Nephron (organoid): Measurements from ENCODE around the gene PNLDC1.
A peak's percentile ranks its signal among the peaks of the same experiment; 100 is the strongest.

ENCODE experiments used
- H3K27ac Mint-ChIP-seq, 3 experiments: 2 replicates each; pipeline ENCODE4 v1.8.0; 2020; ENCODE audit warnings: mixed read lengths in 3 of 3, mild to moderate bottlenecking in 2 of 3, moderate library complexity in 1 of 3
- H3K27me3 Mint-ChIP-seq: 2 replicates; pipeline ENCODE4 v1.8.0; 2021; ENCODE audit warnings: low read depth, mild to moderate bottlenecking, moderate library complexity, mixed read lengths
- H3K36me3 Mint-ChIP-seq: 2 replicates; pipeline ENCODE4 v1.8.0; 2020; ENCODE audit warnings: low read depth, mixed read lengths
- H3K4me1 Mint-ChIP-seq: 2 replicates; pipeline ENCODE4 v1.8.0; 2020; ENCODE audit warnings: mixed read lengths
- H3K4me3 Mint-ChIP-seq, 3 experiments: 2 replicates each; pipeline ENCODE4 v1.8.0; 2020; ENCODE audit warnings: mild to moderate bottlenecking in 3 of 3, mixed read lengths in 3 of 3, moderate library complexity in 2 of 3
- H3K9me3 Mint-ChIP-seq: 2 replicates; pipeline ENCODE4 v1.8.0; 2020; ENCODE audit warnings: mixed read lengths
- CTCF ChIP-seq, 3 experiments: fragments of 200-600 bp; sonication (generic); IDR thresholded peaks; one replicate each; pipeline ENCODE4 v1.5.0; 2021; ENCODE audit warnings: antibody characterized with exemption in 3 of 3; ENCODE audit not compliant: unreplicated experiment in 3 of 3

Gene PNLDC1

DNA sequence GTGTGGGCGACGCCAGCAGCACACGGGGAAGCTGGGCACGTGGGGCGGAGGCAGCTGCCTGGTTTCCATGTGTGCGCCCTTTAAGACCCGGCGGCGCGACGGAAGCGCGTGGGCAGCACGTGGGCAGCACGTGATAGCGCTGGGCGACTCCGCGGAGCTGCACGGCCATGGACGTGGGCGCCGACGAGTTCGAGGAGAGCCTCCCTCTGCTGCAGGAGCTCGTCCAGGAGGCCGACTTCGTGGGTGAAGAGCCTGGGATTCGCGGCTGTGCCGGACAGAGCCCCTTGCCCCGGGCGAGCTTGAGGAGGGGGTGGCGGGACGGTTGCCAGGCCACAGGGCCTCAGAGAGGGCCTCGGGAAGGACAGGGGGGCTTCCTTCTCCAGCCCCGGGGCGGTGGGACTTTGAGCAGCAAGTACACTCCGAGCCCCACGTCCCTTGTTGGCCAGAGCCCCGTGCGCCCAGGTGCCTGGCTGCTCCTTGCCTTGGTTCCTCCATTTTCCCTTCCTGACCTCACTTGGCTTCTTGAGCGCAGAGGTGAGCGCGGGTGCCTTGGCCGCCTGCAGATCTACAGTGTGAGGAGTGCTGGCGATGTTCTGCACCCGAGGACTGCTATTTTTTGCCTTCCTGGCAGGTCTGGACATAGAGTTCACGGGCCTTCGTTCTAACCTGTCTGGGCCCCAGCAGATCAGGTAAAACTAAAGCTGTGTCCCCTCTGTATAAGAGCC is at the start of gene PNLDC1:
PNLDC1 (plus strand) TSS at position 136 of the 725 bp plus-strand sequence; CDS start at position 168, 32 bp downstream.
- Mint-ChIP-seq H3K36me3 (peaks cover 25% of the 10 kb centered on the region), H3K27me3 (peaks cover 5% of the 10 kb centered on the region), H3K4me1 (no peaks in the 10 kb centered on the region), H3K27ac (no peak within 1 kb of the TSS), H3K4me3 (no peak within 1 kb of the TSS), H3K9me3 (no peaks in the 10 kb centered on the region)
- TF ChIP-seq CTCF (IDR thresholded peaks at IDR 0.05; ENCODE audit: unreplicated experiment in 3 of 3), result no peak

GRCh38 chr6:159751448-159751847 is 48.6 kb upstream of the PNLDC1 start:
- no peak for TF ChIP-seq CTCF (IDR thresholded peaks at IDR 0.05; ENCODE audit: unreplicated experiment in 3 of 3)
- H3K27ac Mint-ChIP-seq, result no peak overlapping the region
- H3K9me3 Mint-ChIP-seq, result no peaks in the 10 kb centered on the region

GRCh38 chr6:159753081-159753872 is 46.8 kb upstream of the PNLDC1 start:
- H3K9me3 Mint-ChIP-seq, result no peaks in the 10 kb centered on the region
- H3K4me1 Mint-ChIP-seq, result no peaks in the 10 kb centered on the region
- no peak overlapping the region for H3K4me3 Mint-ChIP-seq
- H3K27me3 Mint-ChIP-seq, result no peaks in the 10 kb centered on the region
- H3K36me3 Mint-ChIP-seq, result peaks cover 79% of the 10 kb centered on the region
- no peak overlapping the region for H3K27ac Mint-ChIP-seq
- no peak for TF ChIP-seq CTCF (IDR thresholded peaks at IDR 0.05; ENCODE audit: unreplicated experiment in 3 of 3)

More at GRCh38 chr6:159751448-159751847, 48.6 kb upstream of the PNLDC1 start:
- H3K27me3 Mint-ChIP-seq, result no peaks in the 10 kb centered on the region
- peaks cover 78% of the 10 kb centered on the region for H3K36me3 Mint-ChIP-seq
- H3K4me1 Mint-ChIP-seq, result no peaks in the 10 kb centered on the region
- no peak overlapping the region for H3K4me3 Mint-ChIP-seq

DNA sequence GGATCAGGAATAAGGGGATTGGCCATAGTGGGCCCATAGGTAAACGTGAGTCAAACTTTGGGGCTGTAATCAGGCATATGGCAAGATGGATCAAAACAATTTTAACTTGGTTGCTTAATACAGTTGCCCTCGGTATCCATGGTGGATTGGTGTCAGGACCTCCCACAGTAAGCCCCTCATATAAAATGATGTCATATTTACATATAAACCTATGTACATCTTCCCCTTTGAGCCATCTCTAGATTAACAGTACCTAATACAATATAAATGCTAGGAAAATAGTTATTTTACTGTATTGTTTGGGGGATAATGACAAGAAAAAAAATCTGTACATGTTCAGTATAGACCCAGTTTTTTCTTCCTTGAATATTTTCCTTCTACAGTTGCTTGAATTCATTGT is 45.7 kb upstream of the PNLDC1 start:
- Mint-ChIP-seq H3K36me3 (peaks cover 75% of the 10 kb centered on the region), H3K9me3 (no peaks in the 10 kb centered on the region), H3K27me3 (no peaks in the 10 kb centered on the region), H3K27ac (no peak overlapping the region), H3K4me1 (no peaks in the 10 kb centered on the region), H3K4me3 (no peak overlapping the region)
- no peak for TF ChIP-seq CTCF (IDR thresholded peaks at IDR 0.05; ENCODE audit: unreplicated experiment in 3 of 3)

DNA sequence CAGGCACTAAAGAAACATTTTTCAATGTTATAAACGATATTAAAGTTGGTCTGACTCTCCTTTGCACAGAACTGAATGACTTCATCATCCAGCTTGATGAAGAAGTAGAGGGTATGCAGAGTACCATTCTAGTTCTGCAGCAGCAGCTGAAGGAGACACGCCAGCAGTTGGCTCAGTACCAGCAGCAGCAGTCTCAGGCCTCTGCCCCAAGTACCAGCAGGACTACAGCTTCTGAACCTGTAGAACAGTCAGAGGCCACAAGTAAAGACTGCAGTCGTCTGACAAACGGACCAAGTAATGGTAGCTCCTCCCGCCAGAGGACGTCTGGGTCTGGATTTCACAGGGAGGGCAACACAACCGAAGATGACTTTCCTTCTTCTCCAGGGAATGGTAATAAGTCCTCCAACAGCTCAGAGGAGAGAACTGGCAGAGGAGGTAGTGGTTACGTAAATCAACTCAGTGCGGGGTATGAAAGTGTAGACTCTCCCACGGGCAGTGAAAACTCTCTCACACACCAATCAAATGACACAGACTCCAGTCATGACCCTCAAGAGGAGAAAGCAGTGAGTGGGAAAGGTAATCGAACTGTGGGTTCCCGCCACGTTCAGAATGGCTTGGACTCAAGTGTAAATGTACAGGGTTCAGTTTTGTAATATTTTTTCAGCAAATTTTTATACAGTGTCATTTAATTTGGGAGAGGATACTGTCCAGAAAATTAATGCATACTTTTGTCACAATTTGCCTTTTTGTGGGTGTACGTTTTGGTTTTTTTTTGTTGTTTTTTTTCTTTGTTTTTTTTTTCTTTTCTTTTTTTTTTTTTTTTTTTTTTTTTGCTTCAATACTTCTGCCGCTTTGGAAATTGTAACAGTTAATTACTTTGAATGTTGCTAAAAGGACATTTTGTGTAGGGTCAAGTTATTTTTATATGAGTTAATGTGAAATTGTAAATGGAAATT is 44.8 kb upstream of the PNLDC1 start:
- no peaks in the 10 kb centered on the region for H3K27me3 Mint-ChIP-seq

More for the DNA sequence above, 44.8 kb upstream of the PNLDC1 start:
- TF ChIP-seq CTCF (IDR thresholded peaks at IDR 0.05; ENCODE audit: unreplicated experiment in 3 of 3), result no peak
- Mint-ChIP-seq H3K36me3 (peaks cover 71% of the 10 kb centered on the region), H3K27ac (peak overlapping the region in 1 of 3 experiments; percentile 2), H3K4me3 (no peak overlapping the region), H3K9me3 (no peaks in the 10 kb centered on the region), H3K4me1 (peaks cover 6% of the 10 kb centered on the region)
